Activated B cell treated with CpG ODN at 0.5 μM for 24 hours (primary cell): ENCODE results near the gene SASH3. TPM values are rescaled to one million over a fixed set of nuclear protein-coding genes. Genes with fewer than 3 reads are reported as not detected.

Experiments
- ATAC-seq: fragments of 200-7000 bp; cut with Tn5 transposase; one replicate; pipeline ENCODE4 v1.10.0; 2021; ENCODE audit warnings: low read depth, mild to moderate bottlenecking, moderate library complexity
- CTCF ChIA-PET: fragments of 350-600 bp; sonication (Branson Sonifier 250); formaldehyde crosslinking; loops from one replicate; lab custom pipeline; 2021; ENCODE audit warnings: antibody characterized with exemption; lab: Charles Lee
- POLR2A ChIA-PET: fragments of 350-600 bp; sonication (Branson Sonifier 250); formaldehyde crosslinking; loops from one replicate; lab custom pipeline; 2021; ENCODE audit warnings: antibody characterized with exemption; lab: Charles Lee
- DNase-seq: peaks from one replicate; pipeline ENCODE4 v3.0.0; 2022
- H3K27ac Mint-ChIP-seq: one replicate; pipeline ENCODE4 v1.8.0; 2020; ENCODE audit warnings: mixed read lengths
- H3K27me3 Mint-ChIP-seq: one replicate; pipeline ENCODE4 v1.8.0; 2021; ENCODE audit warnings: mixed read lengths
- H3K36me3 Mint-ChIP-seq: one replicate; pipeline ENCODE4 v1.8.0; 2021; ENCODE audit warnings: low read depth, mixed read lengths
- H3K4me1 Mint-ChIP-seq: one replicate; pipeline ENCODE4 v1.8.0; 2021; ENCODE audit warnings: mixed read lengths
- H3K4me3 Mint-ChIP-seq: one replicate; pipeline ENCODE4 v1.8.0; 2020; ENCODE audit warnings: mild to moderate bottlenecking, mixed read lengths
- H3K9me3 Mint-ChIP-seq: one replicate; pipeline ENCODE4 v1.8.0; 2020; ENCODE audit warnings: mixed read lengths
- CTCF ChIP-seq: fragments of 200-600 bp; IDR thresholded peaks from one replicate; pipeline ENCODE4 v1.8.0; 2022; ENCODE audit warnings: antibody characterized with exemption, mild to moderate bottlenecking
- intact Hi-C: fragments of 100-400 bp; cut with micrococcal nuclease; formaldehyde crosslinking; loops from one replicate; pipeline ENCODE4 v1.15.1; 2024
- total RNA-seq: library from RNA; stranded (reverse); gene quantifications from 2 replicates; pipeline ENCODE4 v1.2.3, GENCODE V29; 2022

The SASH3 gene
- total RNA-seq, 1 donor from 2014 or later = 209 TPM

- H3K36me3 Mint-ChIP-seq = peaks cover 75% of the 10 kb centered on the region
- no peaks in the 10 kb centered on the region for H3K27me3 Mint-ChIP-seq
- ChIA-PET POLR2A (interaction anchor here (0.6 kb wide), 1 partner anchor 24 kb away, joined by 4 read pairs; no protein-coding TSS in a partner anchor), CTCF (interaction anchor here (1.1 kb wide), 1 partner anchor 32 kb away, joined by 3 read pairs; no protein-coding TSS in a partner anchor)
- intact Hi-C loops = no loop called here
- no peak for TF ChIP-seq CTCF
- no peak overlapping the region for H3K27ac Mint-ChIP-seq
- H3K4me3 Mint-ChIP-seq = no peak overlapping the region
- no peaks in the 10 kb centered on the region for H3K9me3 Mint-ChIP-seq
- ATAC-seq = no peak
- DNase-seq = no peak
- H3K4me1 Mint-ChIP-seq = peaks cover 24% of the 10 kb centered on the region
Observed at GRCh38 chrX:129790808-129791207, 11.1 kb downstream of the SASH3 start.

GRCh38 chrX:129791336-129791735 is 11.6 kb downstream of the SASH3 start:
- H3K27ac Mint-ChIP-seq = no peak overlapping the region
- ATAC-seq (no peak), DNase-seq (no peak)
- H3K36me3 Mint-ChIP-seq = peaks cover 76% of the 10 kb centered on the region
- no peaks in the 10 kb centered on the region for H3K27me3 Mint-ChIP-seq
- no peak for TF ChIP-seq CTCF
- H3K9me3 Mint-ChIP-seq = no peaks in the 10 kb centered on the region
- H3K4me1 Mint-ChIP-seq = peaks cover 19% of the 10 kb centered on the region
- CTCF ChIA-PET = interaction anchor here (1.1 kb wide), 1 partner anchor 32 kb away, joined by 3 read pairs; no protein-coding TSS in a partner anchor
- intact Hi-C loops = no loop called here
- H3K4me3 Mint-ChIP-seq = no peak overlapping the region
- POLR2A ChIA-PET = no interaction called here

- Mint-ChIP-seq H3K4me1 (peaks cover 14% of the 10 kb centered on the region), H3K27ac (no peak overlapping the region)
- CTCF ChIA-PET = interaction anchor here (1.1 kb wide), 1 partner anchor 31 kb away, joined by 3 read pairs; no protein-coding TSS in a partner anchor
Observed at GRCh38 chrX:129791961-129792570, 12.3 kb downstream of the SASH3 start.

GRCh38 chrX:129792586-129793291 is 13.0 kb downstream of the SASH3 start:
- Mint-ChIP-seq H3K27me3 (no peaks in the 10 kb centered on the region), H3K4me1 (peaks cover 7% of the 10 kb centered on the region), H3K36me3 (peaks cover 72% of the 10 kb centered on the region), H3K27ac (no peak overlapping the region), H3K4me3 (no peak overlapping the region), H3K9me3 (no peaks in the 10 kb centered on the region)
- POLR2A ChIA-PET = interaction anchor here (4.0 kb wide), 1 partner anchor 11 kb away, joined by 22 read pairs; no protein-coding TSS in a partner anchor
- TF ChIP-seq CTCF = no peak
- ATAC-seq (no peak), DNase-seq (no peak)
- CTCF ChIA-PET = no interaction called here
- intact Hi-C loops = no loop called here

More at GRCh38 chrX:129791961-129792570, 12.3 kb downstream of the SASH3 start:
- Mint-ChIP-seq H3K4me3 (no peak overlapping the region), H3K36me3 (peaks cover 75% of the 10 kb centered on the region), H3K9me3 (no peaks in the 10 kb centered on the region), H3K27me3 (no peaks in the 10 kb centered on the region)
- ATAC-seq (no peak), DNase-seq (no peak)
- TF ChIP-seq CTCF = no peak
- intact Hi-C loops = no loop called here
- POLR2A ChIA-PET = interaction anchor here (4.0 kb wide), 1 partner anchor 11 kb away, joined by 22 read pairs; no protein-coding TSS in a partner anchor

- CTCF ChIA-PET = no interaction called here
- intact Hi-C loops = no loop called here
- DNase-seq = no peak
- no peak for TF ChIP-seq CTCF
- Mint-ChIP-seq H3K4me3 (no peak overlapping the region), H3K9me3 (no peaks in the 10 kb centered on the region), H3K27me3 (no peaks in the 10 kb centered on the region), H3K4me1 (peaks cover 5% of the 10 kb centered on the region), H3K27ac (no peak overlapping the region), H3K36me3 (peaks cover 74% of the 10 kb centered on the region)
- POLR2A ChIA-PET = interaction anchor here (4.0 kb wide), 1 partner anchor 12 kb away, joined by 22 read pairs; no protein-coding TSS in a partner anchor
- no peak for ATAC-seq
Observed at GRCh38 chrX:129793604-129794191, 13.9 kb downstream of the SASH3 start.
